HG03460 (cell line): Measurements from ENCODE around the gene MAP2K2.
"Not testable (repeated sequence)": the region's sequence is repeated elsewhere in the genome, so short reads cannot be mapped to it uniquely, and the experiment has no call there.

Source experiments
- ATAC-seq: cut with Tn5 transposase; IDR thresholded peaks from one replicate; pipeline ENCODE4 v1.9.1; 2021; ENCODE audit not compliant: unreplicated experiment

MAP2K2 gene

DNA sequence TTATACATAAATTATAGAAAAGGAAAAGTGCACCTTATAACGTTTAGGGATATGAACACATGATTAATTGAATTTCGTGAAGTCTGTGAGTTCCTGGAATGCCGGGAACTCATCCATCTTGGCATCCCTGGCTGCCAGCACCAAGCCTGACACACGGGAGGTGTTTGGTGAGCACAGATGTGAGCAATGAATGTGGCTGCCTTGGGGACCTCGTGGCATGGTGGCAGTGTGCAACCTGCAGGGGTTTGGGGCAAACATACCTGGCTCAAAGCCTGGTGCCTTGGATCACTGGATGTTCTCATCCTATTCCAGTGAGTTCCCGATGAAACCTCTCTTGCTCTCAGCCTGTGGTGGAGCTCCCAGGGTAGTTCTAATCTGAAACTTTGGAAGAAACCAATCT lies 10.4 kb upstream of the MAP2K2 start:
- no peak for ATAC-seq

DNA sequence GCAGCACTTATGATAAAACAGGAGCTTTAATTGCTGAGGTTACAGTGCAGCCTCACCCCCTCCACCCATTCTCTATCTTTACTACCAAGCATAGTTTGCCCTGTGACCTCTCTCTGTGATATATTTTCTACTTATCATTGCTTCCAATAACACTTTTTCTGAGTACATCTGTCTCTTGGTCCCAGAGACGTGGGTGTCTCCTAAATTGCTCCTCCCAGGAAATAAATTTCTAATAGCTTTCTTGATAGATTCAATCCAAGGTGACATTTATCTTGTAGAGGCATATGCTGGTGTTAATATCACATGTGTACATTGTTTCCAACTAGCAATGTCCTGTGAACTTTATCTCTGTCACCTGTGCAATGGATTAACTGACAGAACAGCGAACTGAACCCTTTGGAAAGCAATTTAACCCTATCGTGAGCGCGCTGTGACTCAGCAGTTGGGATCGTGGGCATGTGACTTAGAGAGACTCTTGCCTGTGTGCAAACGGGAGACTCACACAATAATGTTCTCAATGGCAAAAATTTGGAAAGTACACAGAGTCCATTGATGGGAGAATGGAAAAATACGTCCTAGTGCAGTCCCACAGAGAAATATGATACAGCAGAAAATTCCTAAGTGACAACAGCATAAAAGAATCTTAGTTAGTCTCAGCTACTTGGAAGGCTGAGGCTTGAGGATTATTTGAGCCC lies 7.0 kb upstream of the MAP2K2 start:
- ATAC-seq = no peak

DNA sequence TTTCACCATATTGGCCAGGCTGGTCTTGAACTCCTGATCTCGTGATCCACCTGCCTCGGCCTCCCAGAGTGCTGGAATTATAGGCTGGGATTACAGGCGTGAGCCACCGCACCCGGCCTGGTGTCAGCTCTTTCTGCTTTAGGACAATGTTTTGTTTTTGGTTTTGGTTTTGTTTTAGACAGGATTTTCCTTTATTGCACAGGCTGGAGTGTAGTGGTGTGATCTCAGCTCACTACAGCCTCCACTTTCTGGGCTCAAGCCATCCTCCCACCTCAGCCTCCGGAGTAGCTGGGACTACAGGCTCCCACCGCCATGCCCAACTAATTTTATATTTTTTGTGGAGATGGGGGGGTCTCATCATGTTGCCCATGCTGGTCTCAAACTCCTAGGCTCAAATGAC lies 5.1 kb upstream of the MAP2K2 start:
- ATAC-seq = not testable (repeated sequence)

DNA sequence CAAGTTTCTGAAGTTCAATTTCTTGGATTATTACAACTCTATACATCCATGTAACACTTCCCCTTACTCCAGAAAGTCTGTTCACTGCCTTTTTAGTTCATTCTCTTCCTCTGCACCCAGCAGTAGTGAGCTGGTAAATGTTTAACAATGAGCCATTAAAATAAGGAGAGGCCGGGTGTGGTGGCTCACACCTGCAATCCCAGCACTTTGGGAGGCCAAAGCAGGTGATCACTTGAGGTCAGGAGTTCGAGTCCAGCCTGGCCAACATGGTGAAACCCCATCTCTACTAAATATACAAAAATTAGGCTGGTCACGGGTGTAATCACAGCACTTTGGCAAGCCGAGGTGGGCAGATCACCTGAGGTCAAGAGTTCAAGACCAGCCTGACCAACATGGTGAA lies 3.4 kb upstream of the MAP2K2 start:
- ATAC-seq = not testable (repeated sequence)

DNA sequence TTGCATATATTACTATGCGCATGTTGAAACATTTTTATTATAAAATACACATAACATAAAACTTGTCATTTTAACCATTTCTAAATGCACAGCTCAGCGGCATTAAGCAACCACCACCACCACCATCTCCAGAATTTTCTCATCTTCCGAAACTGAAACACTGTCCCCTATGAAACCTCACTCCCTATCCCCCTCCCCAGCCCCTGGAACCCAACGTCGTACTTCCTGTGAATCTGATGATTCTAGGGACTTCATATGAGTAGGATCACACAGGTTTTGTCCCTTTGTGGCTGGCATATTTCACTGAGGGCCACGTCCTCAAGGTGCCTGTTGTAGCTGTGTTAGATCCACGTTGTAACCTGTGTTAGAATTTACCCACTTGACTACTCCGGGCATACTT lies 716 bp upstream of the MAP2K2 start:
- no peak for ATAC-seq

DNA sequence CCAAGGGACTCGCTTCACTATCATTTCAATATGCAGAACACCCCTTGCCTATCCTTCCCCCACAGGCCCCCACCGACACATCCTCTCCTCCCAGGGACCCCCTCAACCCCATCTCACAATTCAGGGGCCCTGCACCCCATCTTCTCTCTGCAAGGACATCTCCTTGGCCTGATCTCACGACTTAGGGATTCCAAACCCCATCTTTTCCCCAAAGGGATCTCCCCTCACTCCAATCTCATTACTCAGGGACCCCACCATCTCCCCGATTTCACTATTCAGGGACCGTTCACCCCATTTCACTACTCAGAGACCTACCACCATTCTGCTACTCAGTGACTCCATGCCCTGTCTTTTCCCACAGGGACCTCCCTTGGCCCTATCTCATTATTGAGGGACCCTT lies 1.4 kb downstream of the MAP2K2 start:
- ATAC-seq = no peak

DNA sequence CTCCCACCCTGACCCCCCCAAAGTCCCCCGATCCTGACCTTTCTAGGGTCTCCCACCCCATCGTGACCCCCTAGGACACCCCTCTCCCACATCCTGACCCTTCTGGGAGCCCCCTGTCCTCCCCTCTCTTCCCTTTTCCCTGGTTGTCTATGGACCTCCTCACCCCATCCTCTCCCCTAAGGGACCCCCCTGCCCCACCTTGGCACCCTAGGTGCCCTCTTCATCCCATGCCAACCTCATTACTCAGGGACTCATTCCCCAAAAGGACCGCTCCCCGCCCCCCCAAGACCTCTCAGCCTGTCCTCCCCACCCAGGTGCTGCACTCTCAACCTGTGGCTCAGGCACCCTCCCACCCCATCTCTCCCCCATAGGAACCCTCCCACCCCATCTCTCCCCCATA lies 2.1 kb downstream of the MAP2K2 start:
- no peak for ATAC-seq

DNA sequence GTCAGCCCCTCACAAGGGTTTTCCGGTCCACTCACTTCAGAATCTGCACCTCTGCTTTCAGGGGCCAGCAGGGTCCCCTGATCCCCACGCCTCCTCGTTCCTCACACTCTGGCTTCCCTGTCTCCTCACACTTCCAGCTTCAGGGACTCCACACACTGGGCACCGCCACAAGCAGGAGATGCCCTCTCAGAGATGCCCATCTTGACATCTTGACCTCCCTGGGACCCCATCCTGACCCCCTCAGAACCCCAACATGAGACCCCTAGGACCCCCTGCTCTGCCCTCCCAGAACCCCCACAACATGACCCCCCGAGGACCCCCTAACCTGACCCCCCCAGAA lies 2.7 kb downstream of the MAP2K2 start:
- no peak for ATAC-seq

DNA sequence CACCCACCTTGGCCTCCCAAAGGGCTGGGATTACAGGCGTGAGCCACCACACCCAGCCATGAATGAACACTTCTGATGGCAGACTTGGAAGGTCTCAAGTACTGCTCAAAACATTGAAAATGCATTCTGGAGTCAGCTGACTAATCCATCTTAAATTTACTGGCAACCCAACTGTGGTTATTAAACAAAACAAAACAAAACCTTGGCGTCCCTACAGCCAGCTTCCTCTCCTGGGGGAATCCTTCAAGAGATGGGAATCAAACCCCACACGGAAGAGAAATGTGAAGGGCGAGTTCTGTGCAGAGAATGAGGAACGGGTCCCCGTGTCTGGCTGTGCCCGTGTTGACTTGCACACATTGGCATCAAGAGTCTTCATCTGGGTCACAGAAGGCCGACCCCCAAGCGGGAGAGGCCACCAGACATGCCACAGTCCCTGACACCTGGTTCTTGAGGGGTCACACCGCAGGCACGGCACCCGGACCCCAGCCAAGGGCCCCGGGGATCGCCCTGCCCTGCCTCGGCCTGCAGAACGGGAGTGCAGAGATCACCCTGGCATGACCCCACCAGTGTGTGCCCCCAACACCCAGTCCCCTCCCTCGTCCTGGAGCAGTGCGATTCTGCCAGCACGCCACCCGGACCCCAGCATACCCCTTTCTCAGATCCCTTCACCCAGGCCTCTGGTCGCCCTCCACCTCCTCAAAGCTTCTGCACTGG lies 3.2 kb downstream of the MAP2K2 start:
- no peak for ATAC-seq

DNA sequence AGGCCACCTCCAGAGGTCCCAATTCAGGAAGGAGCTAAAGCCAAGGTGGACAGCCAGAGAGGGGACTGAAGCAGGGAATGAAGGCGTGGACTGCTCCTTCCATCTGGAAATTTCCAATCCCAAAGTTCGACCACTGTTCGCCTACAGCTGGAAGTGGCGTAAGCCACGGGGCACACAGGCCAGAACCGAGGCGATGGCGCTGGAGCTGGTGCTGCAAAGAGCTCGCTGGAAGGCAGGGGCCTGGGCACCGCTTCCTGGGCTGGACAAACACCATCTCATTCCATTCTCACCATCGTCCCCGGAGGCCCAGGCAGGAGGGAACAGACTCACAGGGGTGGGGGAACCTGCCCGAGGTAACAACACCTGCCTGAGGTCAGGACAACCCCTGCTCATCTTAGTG lies 4.2 kb downstream of the MAP2K2 start:
- ATAC-seq = no peak

DNA sequence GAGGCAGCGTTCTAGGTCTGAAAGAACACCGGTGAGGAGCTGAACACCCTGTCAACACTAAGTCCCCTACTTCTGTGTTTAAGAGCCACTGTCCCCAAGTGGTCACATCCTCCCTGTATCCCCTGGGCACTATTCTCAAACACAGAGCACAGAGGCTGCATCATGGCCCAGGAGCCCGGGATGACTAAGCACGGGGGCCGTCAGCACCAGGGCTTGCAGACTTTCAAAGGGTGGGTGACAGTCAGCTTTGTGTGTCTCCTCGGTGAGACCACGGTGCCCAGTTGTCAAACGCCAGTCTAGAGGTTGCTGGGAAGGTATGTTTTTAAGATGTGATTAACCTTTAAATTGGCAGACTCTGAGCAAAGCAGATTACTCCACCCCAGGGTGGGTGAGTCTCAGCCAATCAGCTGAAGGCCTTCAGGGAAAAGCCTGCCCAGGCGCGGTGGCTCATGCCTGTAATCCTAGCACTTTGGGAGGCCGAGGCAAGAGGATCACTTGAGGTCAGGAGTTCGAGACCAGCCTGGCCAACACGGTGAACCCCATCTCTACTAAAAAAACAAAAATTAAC lies 8.0 kb downstream of the MAP2K2 start:
- no peak for ATAC-seq

DNA sequence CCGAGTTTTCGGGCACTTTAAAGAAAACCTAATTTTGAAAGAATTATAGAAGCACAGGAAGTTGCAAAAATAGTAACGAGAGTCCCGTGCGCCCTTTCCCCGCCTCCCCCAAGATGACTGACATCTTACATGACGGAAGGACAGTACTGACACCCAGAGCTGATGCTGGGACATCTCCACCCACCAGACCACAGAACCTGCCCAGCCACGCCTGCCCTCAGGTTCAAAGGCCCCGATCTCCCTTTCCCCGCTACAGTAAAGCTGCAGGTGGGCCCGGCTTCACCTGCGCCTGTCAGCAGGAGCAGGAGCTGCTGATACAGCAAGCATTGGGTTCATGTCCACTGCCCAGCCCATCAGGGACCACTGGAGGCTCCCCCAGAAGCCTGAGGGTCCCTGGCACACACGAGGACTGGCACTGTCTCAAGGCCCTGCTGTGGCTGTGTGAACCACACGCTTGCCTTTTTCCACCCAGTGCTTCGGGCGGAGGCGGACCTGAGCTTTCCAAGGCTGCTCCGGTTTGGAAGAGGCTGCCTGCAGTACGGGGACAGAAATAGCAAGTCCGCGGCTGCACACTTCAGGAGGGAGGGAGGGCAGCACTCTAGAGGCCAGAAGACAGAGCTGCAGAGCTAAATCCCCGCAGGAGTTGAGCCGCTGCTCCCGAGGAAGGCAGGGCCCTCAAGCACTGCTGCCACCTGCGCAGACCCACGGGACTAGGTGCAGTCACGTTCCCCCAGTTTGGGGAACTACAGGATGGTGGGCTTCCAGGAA lies 8.7 kb downstream of the MAP2K2 start:
- ATAC-seq = peak; percentile 79

DNA sequence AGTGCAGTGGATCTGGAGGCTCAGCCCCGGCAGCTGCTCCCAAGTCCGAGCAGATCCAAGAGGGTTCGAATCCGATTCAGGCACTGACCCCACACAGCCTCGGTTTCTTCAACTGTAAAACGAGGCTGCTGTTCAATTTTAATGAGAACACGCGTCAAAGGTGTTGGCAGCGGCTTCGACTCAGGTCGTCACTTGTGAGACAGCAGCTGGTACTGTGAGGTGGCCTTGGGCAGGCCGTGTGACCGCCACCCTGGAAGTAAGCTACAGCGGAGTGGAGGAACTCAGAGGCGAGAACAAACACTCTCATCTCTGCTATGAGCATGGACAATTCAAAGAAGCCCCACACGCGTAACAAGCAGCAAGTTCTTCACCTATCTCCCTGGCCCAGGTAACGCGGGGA lies 9.7 kb downstream of the MAP2K2 start:
- ATAC-seq = no peak

DNA sequence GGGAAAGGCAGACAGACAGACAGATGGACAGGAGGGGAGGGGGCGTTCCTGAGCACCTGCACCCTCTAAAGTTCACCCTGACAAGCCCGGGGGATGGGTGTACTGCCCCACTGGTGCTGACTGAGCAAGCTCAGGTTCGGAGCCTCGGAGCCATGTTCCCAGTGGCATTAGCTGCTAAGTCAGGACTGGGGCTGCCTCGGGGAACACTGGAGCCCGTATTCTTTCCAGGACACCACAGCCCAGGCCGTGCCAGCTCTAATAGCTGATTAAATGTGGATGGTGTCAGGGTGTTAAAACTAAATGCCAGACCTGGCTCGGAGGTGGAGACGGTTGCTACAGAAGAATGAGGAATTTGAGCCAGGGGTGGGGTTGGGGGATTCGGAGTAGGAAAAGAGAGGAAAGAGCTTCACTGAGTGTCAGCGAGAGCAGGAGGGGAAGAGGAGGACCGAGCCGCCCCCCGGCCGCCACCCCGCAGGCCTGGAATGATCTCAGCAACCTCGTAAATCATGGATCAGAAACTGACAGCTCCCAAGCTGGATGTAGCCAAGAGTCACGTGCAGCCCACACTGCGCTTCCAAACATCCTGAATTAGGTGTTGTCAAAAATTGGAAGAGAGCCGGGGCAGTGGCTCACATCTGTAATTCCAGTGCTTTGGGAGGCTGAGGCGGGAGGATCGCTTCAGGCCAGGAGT lies 10.4 kb downstream of the MAP2K2 start:
- no peak for ATAC-seq

DNA sequence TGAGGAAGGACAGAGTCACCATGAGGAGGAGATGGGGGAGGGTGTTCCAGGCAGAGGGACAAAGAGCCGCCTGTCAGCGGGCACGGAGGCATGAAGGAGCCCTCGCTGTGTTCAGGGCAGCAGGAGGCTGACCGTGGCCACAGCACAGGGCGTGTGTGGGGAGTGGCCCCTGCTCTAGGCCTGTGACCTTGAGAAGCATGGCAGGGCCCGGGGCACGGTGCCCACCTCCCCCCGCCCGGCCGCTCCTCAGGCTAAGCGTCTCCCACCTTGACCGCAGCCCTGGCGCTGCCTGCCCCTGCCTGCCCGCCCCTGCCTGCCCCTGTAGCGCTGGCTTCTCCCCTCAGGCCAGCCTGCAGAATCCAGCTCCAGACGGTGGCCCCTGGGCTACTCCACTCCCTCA lies 11.6 kb downstream of the MAP2K2 start:
- ATAC-seq = no peak

DNA sequence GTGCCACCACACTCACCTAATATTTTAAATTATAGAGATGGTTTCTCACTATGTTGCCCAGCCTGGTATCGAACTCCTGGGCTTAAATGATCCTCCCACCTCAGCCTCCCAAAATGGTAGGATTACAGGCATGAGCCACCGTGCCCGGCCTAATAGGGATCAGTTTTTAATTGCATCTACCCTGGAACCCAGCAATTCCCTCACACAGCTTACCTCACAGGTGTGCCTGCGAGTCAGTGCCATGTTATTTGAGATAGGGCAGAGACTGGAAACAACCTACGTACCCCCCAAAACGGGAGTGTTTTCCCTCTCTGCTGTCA lies 14.3 kb downstream of the MAP2K2 start:
- ATAC-seq = no peak

DNA sequence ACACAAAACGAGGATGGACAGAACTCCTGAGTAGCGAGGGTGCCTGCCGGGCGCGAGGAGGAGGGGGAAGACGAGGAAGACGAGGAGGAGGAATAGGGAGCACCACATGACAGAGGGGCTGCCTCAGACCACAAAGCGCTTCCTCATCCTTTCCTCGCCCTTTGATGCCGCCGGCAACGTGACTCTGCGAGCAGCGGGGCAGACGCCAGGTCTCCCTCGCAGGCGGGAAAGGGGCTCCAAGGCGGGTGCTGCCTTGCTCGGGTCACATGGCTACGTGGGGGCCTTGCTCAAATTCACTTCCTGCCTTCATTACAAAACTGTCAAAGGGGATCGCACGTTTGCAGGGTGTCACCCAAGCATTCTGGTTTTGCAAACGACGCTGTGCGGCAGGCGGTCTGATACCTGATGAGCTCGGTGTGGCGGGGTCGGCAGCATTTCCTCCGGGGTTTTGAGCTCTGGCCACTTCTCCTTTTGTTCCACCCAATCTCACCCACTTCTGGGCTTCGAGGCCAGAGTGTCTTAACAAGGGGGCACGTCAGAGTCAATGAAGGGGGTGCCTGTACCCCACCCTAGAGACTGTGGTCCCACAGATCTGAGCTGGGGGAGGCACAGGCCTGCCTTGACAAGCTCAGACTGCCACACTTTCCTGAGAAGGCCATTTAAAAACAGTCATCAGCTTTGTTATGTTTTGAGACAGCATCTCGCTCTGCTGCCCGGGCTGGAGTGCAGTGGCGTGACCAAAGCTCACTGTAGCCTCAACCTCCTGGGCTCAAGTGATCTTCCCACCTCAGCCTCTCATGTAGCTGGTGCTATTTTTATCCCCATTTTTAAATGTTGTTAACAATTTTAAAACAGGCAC lies 14.9 kb downstream of the MAP2K2 start:
- peak; percentile 50 for ATAC-seq

DNA sequence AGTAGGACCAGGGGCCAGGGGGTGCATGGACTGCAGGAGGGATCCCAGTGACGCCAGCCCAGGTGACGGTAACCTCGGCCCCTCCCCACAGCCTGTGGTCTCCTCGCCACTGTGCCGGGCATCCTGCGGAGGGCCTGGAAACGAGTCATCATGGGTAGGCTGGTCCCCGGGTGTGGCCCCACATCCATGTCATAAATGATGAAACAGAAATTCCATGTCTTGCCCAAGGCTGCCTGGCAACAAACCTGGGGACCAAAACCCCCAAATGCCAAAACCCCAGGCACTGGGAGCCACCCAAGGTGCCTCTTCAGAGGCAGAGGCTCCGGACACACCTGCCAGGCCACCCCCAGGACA lies 20.9 kb downstream of the MAP2K2 start:
- ATAC-seq = no peak

DNA sequence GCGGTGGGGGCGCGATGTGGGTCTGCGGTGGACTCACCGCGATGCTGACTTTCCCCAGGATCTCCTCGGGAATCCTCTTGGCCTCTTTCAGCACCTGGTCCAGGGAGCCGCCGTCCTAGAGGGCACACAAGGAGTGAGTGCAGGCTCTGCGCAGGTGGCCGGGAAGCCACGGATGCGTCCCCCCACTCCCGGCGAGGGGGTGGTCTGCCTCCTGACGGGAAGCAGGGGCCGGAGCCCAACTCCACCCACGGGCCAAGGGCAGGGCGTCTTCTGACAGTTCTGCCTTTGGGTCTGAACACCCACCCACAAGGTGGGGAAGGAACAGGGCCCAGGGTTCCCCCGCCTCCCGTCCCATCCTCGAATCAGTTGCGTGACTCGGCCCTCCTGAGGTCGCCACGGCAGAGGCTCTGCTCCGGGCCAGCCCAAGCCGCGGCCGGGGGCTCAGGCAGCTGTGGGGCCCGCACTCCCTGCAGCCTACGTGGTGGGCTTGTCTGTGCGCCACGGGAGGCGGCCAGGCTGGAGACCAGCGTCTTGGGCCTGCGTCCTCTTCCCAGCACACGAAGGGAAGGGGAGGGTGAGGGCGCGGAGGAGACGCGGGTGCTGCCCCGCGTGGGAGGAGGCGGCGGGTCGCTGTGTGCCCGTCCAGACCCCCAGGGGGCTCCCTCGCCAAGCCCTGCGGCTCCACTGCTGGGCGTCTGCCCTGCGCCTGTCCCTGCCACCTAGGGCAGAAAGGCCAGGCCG lies 21.4 kb downstream of the MAP2K2 start:
- no peak for ATAC-seq

DNA sequence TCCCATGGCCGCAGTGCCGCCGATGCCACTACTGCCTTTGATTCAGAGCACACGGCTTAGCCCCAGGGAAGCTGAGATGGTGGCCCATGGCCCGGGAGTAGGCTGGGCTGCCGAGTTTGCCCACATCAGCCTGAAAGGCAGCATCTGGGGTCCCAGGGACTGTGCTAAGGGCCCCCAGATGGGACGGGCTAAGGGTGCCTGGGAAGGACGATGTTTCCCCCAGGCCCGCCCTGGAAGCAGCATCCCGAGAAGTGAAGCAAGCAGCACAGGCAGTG lies 22.5 kb downstream of the MAP2K2 start:
- no peak for ATAC-seq
